GM19455 (cell line): ENCODE data around the gene JAKMIP3.

Source experiments
- ATAC-seq: cut with Tn5 transposase; IDR thresholded peaks from one replicate; pipeline ENCODE4 v1.9.1; 2021; ENCODE audit not compliant: unreplicated experiment

The JAKMIP3 gene

DNA sequence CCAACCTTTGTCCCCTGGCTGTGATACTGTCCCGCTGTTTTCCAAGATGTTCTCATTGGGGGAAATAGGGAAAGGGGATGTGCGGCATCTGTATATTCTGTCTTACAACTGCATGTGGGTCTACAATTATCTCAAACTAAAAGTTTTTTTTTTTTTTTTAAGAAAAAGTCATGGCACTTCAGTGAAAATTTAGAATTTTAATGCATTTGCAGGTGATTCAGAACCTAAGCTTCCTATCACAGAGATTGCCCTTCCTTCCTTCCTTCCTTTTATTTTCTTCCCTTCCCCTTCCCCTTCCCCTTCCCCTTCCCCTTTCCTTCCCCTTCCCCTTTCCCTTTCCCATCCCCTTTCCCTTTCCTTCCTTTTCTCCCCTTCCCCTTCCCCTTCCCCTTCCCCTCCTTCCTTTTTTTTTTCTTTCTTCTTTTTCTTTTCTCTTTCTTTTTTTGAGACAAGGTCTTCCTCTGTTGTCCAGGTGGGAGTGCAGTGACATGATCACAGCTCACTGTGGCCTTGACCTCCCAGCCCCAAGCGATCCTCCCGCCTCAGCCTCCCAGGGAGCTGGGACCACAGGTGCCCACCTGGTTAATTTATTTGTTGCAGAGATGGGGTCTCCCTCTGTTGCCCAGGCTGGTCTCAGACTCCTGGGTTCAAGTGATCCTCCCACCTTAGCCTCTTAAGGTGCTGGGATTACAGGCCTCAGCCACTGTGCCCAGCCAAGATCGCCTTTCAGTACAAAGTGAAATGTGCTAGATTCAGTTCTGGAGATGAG lies 32.0 kb downstream of the JAKMIP3 start:
- no peak for ATAC-seq

DNA sequence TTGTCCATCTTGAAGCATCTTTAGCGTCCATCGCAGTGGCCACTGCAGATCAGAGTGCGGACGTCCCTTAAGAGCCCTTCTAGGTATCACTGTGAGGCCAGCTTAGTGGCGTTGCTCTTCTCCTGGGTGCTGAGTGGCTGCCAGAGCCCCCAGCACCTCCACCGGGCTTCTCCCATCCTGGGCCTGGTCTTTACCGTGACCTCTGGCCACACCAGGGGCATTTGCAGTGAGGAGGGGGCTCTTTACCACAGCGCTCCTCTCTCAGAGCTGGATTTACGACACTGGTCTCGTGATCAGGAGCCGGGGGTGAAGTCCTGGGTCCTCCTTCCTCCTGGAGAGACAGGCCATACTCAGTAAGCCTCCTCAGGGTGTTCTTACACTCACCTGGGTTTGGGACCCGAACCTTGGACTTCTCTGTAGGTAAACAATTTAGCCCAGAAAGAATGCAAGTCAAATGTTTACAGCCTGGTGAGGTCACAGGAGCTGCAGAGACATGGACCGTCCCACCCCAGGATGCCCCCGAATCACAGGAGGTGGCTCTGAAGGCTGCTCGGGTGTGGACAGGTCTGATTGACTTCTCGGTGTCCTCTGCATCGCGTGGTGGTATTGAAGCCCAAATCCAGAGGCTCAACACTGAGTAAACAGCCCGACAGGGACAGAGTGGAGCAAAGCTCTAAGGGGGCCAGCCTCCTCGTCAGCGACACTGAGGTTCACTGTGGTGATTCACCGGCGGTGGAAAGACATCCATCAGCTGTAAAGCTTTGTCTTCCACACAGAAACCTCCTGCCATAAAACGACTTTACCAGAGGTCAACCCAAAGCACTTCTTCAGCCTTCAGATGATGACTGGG lies 33.0 kb downstream of the JAKMIP3 start:
- ATAC-seq = no peak

DNA sequence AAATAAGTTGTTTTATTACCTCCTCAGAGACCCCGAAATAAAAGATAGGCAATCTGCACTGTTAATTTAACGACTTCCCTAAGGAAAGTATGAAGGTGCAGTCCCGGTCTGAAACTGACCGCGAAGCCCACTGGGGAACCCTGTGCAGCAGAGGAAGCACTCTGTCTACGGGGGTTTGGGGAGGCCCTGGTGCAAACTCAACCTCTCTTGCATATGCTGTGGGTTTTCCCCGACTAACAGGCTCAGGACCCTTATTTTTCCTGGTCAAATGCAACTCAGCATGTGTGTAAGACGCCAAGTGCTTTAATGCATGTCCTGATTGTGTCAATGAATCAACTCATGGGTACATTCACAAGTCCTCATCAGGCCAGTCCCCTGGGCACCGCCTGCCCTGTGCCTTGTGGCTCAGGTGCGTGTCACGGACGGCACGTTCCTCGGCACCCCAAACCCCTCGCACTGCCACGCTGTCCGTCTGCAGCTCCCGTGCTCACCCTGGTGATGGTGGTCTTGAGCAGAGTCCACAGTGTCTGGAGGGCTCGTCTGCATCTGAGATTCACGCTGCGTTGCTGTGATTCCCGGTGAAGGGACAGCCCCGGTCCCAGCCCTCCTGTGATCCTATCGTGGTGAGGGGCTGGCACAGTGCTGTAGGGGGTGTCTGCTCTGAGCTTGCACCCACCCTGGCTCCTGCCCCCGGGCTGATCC lies 33.8 kb downstream of the JAKMIP3 start:
- ATAC-seq = no peak

DNA sequence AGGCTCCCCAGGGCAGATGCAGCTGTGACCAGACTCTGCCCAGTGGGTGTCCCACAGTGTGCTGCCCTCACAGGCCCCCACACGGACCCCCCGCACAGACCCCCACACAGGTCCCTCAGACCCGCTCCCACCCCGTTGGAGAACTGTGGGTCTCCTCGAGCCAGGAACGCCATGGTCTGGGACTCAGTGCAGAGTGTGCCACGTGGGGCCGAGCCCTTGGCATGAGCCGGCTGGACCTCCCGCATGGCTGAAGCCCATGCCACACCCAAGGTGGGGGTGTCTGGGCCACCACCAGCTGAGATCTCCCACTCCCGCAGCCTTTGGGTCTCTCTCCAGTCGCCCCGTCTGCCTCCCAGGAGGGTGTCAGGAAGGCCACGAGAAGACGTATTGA lies 34.3 kb downstream of the JAKMIP3 start:
- no peak for ATAC-seq

DNA sequence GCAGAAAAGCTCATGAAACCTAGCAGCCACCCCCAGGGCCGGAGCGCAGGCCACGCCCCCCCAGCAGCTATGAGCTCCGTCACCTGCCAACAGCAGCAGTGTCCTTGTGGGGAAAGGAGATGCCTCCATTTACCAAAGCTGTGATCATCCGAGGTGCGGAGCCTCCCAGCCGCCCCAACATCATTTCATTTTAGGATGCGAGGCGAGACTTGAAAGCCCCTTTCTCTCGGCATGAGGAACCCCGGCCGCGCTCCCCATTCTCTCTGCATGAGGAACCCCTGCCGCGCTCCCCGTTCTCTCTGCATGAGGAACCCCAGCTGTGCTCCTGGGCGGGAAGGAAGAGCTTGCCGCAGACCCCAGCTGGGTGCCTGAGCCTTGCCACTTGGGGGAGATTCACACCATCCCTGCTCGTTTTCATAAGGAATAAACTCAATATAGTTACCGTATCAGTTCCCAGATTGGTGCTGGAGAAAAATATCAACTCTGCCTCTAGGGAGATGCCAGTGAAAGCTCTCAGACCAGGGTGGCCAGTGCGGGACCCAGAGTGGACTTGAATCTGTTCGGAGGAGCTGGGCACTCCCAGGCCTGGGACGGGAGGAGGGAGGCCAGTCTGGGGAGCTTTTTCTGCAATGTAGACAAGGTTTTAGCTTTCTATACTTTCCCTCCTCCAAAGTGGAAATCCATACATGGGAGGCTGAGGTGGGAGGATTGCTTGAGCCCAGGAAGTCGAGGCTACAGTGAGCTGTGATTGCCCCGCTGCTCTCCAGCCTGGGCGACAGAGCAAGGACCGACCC lies 35.0 kb downstream of the JAKMIP3 start:
- no peak for ATAC-seq

DNA sequence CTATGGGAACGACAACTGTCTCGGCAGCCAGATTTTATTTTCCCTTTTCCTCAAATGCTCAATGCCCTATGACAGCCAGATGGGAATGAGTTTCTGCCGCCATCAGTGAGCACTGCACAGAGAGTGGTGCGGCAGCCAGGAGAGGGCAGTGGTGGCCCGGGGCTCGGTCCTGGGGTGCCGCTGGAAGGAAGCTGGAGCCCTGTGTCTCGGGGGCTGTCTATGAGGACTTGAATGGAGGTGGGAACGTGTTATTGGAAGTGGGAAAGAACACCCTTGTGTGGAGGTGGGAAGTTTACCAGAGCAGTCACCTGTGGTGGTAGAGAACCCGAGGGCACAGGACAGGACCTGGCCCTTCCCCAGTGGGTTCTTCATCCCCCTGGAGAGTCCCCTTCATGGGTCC lies 35.8 kb downstream of the JAKMIP3 start:
- no peak for ATAC-seq

DNA sequence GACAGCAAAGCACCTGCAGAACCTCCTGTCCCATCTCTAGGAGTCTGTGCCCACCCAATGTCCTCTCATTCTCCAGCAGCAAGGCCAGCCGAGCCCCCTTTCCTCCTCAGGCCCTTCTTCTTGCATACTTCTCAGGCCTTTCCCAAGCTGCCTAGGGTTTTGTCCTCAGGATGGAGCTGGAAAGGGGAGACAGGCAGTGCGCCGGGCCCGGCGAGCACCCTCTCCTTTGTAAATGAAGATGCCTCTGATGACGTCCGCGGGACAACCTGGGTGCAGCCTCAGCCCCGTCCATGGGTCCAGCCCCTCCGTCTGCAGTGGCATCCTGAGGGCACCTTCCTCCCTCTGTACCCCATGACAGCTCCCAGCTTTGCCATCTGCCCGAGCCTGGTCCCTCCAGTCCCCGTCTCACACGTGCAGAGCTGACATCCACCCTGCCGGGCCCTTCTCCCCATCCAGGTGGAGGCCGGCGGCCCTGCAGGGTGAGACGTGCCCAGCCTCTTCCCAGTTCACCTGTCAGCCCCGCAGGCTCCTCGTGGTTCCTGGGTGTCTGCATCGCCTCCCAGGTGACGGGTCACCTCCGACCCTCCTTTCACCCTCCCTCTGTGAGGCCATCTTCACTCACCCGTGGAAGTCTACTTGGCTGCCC lies 36.4 kb downstream of the JAKMIP3 start:
- no peak for ATAC-seq

DNA sequence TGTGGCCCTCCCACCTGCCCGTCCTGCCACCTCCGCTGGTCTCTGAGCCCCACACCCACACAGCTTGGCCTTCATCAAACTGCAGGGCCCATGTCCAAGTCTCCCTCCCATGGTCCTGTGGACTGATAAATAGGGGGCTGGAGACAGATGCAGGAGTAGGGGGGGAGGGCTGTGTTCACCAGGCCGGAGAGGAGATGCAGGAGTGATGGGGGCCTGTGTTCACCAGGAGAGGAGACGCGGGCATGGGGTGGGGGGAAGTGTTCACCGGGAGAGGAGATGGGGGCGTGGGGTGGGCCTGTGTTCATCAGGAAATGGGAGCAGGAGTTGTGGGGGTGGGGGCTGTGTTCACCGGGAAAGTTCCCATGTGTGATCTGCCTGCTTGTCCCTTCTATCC lies 37.0 kb downstream of the JAKMIP3 start:
- no peak for ATAC-seq

DNA sequence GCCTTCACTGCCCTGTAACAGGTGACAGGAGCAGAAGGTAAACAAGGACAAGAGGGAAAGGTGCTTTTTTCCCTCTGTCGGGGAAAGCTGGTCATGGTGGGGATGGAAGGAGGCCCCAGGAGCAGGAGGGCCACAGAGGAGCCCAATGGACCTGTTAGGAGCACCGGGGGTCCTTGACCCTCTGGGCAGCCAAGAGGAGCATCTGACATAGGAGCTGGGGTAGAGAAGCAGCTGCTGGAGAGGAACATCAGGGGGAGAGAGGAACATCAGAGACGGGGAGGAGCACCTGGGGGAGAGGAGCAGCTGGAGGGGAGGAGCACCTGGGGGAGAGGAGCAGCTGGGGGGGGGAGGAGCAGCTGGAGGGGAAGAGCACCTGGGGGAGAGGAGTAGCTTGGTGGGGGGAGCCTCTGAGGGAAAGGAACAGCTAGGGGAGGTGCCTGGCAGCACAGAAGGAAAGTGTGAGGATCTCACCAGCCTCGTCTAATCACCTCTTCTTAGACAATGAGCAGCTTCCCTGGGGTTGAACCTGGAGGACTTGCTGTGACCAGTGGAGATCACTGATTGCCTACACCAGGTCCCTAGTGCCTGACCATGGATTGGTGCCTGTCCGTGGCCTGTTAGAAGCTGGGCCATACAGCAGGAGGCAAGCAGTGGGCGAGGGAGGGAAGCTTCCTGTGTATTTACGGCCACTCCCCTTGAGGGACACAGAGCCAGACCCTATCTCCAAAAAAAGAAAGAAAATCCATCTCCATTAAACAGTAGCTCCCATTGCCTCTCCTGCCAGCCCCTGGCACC lies 37.6 kb downstream of the JAKMIP3 start:
- no peak for ATAC-seq

DNA sequence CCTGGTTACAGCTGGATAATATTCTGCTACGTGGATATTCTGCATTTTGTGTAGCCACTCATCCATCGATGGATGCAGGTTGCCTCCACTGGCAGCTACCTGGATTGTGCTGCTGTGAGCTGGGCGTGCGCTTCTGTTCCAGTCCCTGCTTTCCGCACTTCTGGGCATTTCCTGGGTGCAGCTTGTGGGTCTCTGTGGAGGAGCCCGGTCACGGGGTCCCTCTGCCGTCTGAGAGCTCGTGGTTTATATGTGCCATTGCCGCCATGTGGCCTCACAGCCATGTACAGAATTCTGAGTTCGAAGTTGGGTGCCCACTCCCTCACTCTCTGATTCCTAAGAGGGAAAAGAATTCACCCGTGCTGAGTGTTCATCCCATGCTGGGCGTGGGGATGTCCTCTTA lies 38.3 kb downstream of the JAKMIP3 start:
- ATAC-seq = no peak

DNA sequence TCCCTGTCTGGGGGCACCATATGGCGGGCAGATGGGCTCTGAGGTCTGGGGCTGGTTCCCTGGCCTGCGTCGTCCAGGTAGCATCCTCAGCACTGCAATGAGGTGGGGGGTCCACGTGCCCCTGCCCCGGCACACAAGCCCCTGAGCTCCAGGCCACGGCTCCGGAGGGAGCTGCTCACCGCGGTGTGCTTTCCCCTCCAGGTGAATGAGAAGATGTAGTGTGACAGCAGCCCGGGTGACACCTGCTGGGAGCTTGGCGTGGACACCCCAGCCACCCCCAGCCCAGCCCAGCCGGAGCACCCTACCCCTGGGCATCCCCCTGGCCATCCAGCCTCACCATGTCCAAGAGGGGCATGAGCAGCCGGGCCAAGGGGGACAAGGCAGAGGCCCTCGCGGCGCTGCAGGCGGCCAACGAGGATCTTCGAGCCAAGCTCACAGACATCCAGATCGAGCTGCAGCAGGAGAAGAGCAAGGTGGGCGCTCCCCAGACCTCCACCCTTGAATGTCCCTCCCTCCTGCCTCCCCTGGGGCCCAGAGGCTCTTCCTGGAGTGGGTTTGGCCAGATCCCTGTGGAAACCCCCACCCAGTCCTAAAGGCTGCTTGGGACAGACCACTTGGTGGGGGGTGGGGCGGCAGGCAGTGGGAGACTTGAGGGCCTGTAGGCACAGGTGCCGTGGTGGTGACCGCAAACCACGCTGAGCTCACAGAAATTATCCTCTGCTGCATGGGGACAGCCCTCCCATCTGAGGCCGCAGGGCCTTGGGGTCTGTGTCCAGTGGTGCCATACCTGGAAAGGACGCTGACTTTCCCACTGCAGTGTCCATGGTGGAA lies 38.9 kb downstream of the JAKMIP3 start:
- no peak for ATAC-seq

DNA sequence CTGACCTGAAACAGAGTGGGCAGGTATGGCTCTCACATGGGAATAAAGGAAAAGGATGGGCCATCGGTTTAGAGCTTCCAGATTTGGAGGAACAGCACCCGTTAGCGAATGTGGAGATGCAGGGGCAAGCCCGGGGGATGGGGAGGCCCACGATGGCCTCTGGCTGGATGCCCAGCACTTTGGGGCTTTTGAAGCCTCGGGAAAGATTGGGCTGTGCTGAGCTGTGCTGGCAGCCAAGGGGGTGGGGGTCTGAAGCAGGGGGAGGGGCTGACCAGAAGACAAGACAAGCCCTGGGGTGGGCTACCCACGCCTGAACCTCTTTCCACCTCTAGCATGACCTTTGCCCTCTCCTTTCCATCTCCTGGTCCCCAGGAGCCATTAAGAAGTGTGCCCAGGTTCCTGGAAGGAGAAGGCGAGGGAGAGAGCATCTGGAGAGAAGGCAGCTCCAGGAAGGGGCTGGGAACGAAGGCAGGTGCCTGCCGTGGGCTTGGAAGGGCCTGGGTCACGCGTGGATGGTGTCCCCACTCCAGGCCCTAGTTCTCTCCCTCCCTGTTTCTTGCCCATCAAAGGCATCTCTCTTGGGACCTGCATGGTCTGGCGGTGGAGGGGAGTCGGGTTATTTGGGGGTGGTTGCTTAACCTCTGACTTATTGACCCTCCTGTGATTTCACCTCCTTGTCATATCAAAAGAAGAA lies 39.7 kb downstream of the JAKMIP3 start:
- no peak for ATAC-seq

DNA sequence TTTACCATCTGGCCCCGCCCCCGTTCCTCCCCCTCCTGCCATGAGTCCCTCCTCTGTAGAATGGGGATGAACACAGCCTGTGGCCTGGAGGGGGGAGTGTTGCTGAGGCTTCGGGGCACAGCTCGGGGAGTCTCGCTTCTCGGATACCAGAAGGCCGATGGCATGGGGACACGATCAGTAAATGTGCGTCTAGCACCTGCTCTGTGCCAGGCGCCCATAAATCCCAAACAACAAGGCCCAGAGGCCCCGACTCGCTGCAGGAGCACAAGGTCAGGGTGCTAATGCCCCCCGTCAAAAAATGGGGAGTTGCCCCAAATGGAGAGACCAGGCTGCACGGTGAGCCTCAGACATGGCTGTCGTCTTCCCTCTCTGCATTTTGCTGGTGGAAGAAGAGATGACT lies 40.7 kb downstream of the JAKMIP3 start:
- ATAC-seq = no peak

DNA sequence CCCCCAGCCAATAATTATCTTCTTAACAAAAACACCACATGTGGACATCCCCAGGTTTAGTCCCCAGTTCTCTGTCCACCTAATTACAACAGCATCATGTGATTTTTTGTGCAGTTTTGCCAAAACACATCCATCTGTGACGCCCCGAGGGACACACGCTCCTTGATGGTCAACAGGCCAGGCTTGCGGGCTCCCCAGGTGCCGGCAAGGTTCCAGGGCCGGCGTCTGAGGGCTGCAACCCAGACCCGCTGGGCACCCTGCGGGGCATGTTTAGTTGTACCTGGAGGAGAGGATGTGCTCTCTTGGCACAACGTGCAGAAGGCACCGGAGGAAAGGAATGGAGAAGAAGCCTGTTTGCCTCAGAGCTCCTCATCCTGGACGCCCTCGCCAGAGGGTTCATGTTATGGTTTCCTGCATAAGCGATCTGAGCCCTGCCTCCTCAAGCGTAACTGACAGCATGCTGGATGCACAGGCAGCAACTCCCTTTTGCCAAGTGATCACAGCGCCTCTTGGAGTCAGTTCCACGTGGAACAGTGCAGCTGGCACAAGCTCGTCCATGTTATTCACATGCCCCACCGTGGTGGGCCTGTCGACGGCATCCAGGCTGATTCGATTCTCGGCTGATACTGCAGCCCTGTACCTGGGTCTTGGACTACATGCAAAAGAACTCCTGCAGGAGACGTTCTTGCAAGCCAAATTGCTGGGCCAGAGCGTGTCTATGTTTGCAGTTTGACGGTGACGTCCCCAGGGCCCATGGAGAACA lies 41.6 kb downstream of the JAKMIP3 start:
- no peak for ATAC-seq

DNA sequence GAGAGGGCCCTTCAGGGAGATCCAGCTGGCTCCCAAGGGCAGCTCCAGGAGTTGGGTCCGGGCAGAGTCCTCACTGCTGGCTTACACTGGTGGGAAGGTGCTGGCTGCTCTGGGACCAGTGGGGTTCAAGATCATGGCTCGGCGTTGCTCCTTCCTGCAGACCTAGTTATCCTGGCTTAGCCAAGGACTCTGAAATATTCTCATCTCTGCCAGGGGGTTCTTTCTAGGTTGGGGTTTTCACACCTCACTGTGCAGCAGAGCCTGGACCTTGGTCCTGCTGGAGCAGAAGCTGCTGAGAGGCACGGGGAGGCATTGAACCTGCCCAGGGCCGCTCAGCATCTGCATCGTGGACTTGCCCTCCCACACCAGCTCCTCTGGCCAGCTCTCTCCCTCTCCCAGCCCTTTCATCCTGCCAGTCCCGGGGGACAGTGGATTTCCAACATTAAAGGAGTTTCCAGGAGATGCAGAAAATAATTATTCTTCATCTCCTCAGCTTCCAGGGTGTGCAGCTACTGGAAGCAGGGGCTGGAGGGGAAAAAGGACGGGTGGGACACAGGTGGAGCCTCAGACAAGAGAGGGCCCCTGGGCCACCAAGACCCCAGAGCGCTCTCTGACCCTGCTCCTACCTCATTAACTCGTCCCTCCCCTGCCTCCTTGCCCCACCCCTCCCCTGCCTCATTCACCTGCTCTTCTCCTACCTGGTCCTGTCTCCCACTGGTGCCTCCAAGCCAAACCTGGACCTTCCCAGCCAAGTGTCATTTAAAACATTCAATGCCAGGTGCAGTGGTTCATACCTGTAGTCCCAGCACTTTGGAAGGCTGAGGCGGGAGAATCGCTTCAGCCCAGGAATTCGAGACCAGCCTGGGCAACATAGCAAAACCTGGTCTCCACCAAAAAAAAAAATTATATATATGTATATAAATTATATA lies 42.5 kb downstream of the JAKMIP3 start:
- ATAC-seq = no peak

DNA sequence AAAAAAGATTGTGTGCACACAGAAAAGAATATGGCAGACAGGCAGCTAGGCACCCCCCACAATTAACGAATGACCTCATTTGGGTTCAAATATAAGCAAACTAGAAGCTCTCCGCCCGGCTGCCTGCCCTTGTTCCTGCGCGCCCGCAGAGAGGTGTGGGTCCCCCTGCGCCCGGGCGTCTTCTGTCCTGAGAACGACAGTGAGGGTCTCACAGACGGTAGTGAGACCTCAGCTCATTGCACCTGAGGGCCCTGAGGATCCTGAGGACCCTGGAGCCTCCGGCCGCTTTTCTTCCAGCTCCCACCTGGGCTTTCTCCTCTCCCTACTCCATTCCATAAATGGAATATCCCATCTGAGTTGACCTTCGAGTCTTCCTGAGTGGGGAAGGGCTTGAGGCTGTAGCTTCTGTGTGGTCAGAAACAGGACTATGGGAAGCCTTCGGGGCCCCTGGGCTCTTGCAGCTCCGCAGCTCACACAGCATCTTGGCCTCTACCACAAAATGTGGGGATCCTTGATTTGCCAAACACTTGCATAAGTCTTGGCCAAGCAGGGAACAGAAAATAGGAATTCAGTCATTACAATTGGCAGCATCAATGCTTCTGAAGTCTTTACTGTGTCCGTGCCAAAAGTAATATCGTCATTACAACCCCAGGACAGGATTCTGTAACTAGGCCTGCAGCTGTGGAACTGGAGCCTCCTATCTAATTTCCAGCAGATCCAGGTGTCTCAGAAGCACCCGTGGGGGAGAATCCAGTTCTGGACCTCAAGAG lies 43.8 kb downstream of the JAKMIP3 start:
- ATAC-seq = no peak
